Gastrocnemius medialis (tissue), 4 donors: ENCODE data around the gene INPP4B. TPM values are rescaled to one million over a fixed set of nuclear protein-coding genes. Genes with fewer than 3 reads are reported as not detected.
"Not testable (repeated sequence)": the region's sequence is repeated elsewhere in the genome, so short reads cannot be mapped to it uniquely, and the experiment has no call there.

Experiments
- ATAC-seq, 2 donors: fragments of 150-250 bp; one replicate each; pipeline ENCODE4 v1.9.1; 2016
- DNase-seq, 2 donors: peaks; one replicate each; pipeline ENCODE4 v3.0.0-alpha.2; 2019
- H3K27ac ChIP-seq, 4 donors: fragments of 200-600 bp; sonication (generic); 1 replicate in 1 of 4; 2 replicates in 3 of 4; pipeline ENCODE4 v1.5.1; 2016 to 2018; ENCODE audit warnings: mild to moderate bottlenecking in 2 of 4, moderate library complexity in 1 of 4
- H3K27me3 ChIP-seq, 3 donors: fragments of 200-600 bp; sonication (generic) in 2 of 3; 1 replicate in 1 of 3; 2 replicates in 2 of 3; pipeline versions ENCODE4 v1.5.1 to v1.6.0; 2016 to 2019; ENCODE audit warnings: mild to moderate bottlenecking in 1 of 3, moderate library complexity in 1 of 3
- H3K36me3 ChIP-seq, 2 donors: fragments of 200-600 bp; sonication (generic) in 1 of 2; one replicate each; pipeline ENCODE4 v1.5.1; 2017 to 2018
- H3K4me1 ChIP-seq, 2 donors: fragments of 200-600 bp; sonication (generic) in 1 of 2; one replicate each; pipeline ENCODE4 v1.5.1; 2016 to 2017; ENCODE audit warnings: mild to moderate bottlenecking in 2 of 2
- H3K4me3 ChIP-seq, 4 donors: fragments of 200-600 bp; sonication (generic) in 3 of 4; 1 replicate in 1 of 4; 2 replicates in 3 of 4; pipeline ENCODE4 v1.5.1; 2016 to 2019; ENCODE audit warnings: mild to moderate bottlenecking in 2 of 4
- H3K9me3 ChIP-seq, 3 donors: fragments of 200-600 bp; sonication (generic) in 2 of 3; 1 replicate in 1 of 3; 2 replicates in 2 of 3; pipeline ENCODE4 v1.5.1; 2016 to 2019
- POLR2A ChIP-seq, 2 donors: fragments of 450-650 bp; IDR thresholded peaks; one replicate each; pipeline ENCODE4 v1.6.1; 2017; ENCODE audit warnings: antibody characterized with exemption in 2 of 2, mild to moderate bottlenecking in 2 of 2, moderate library complexity in 2 of 2
- in situ Hi-C, 4 donors: fragments of 200-750 bp; cut with MboI; loops; one replicate each; pipeline versions ENCODE4 v1.15.0 to v1.8.0; 2017; ENCODE audit warnings: low sequenced_read_pairs in 4 of 4
- intact Hi-C: fragments of 100-400 bp; cut with DNase I; formaldehyde crosslinking; loops from one replicate; pipeline ENCODE4 v1.15.1; 2023; ENCODE audit warnings: low total_unique reads
- total RNA-seq, 4 donors: library from RNA; depleted of rRNA; stranded (reverse); fragments of >200 nt; gene quantifications; one replicate each; pipeline versions ENCODE4 v1.1.0 to v1.2.3, GENCODE V29; 2016
- TF ChIP-seq, protein P1 (sequence below), 5 experiments: fragments of 450-650 bp in 3 of 5; fragments of 200-600 bp in 2 of 5; sonication (generic) in 2 of 5; IDR thresholded peaks in 4 of 5; conservative IDR thresholded peaks in 1 of 5; 1 replicate in 4 of 5; 2 replicates in 1 of 5; pipeline ENCODE4 v1.5.1; 2016 to 2019; ENCODE audit warnings: antibody characterized with exemption in 5 of 5, mild to moderate bottlenecking in 3 of 5, moderate library complexity in 3 of 5

INPP4B gene
- total RNA-seq, 4 donors from 2014 or later = 7.5 to 23.6 (median 9.1) TPM

DNA sequence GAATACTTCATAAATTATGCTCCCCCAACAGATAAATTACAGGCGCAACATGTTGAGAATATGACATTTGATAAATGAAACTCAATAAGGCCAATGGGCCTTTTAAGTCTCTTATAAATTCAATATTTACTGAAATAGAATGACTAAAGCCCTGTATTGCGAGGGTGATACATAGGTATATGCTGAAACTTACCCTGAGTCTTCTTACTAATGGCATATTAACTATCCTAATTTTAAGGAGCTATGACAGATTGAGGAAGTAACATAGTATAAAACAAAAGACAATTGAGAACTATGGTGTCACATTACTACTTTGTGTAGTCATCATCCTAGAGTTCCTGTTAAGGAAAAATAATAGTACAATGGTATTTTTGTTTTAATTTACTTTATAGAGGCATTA is 769.1 kb downstream of the INPP4B start:
- H3K36me3 ChIP-seq = no peaks in the 10 kb centered on the region
- intact Hi-C loops = no loop called here
- H3K9me3 ChIP-seq = no peaks in the 10 kb centered on the region
- H3K4me1 ChIP-seq = no peaks in the 10 kb centered on the region
- ATAC-seq (no peak), DNase-seq (no peak)
- H3K27ac ChIP-seq = no peak overlapping the region
- no peaks in the 10 kb centered on the region for H3K27me3 ChIP-seq
- H3K4me3 ChIP-seq = no peak overlapping the region
- no peak for TF ChIP-seq POLR2A (IDR thresholded peaks at IDR 0.05)
- TF ChIP-seq, protein P1, sequence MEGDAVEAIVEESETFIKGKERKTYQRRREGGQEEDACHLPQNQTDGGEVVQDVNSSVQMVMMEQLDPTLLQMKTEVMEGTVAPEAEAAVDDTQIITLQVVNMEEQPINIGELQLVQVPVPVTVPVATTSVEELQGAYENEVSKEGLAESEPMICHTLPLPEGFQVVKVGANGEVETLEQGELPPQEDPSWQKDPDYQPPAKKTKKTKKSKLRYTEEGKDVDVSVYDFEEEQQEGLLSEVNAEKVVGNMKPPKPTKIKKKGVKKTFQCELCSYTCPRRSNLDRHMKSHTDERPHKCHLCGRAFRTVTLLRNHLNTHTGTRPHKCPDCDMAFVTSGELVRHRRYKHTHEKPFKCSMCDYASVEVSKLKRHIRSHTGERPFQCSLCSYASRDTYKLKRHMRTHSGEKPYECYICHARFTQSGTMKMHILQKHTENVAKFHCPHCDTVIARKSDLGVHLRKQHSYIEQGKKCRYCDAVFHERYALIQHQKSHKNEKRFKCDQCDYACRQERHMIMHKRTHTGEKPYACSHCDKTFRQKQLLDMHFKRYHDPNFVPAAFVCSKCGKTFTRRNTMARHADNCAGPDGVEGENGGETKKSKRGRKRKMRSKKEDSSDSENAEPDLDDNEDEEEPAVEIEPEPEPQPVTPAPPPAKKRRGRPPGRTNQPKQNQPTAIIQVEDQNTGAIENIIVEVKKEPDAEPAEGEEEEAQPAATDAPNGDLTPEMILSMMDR (IDR thresholded peaks at IDR 0.05 in 4 of 5, conservative IDR thresholded peaks at IDR 0.05 in 1 of 5) = no peak
- in situ Hi-C loops = no loop called here

DNA sequence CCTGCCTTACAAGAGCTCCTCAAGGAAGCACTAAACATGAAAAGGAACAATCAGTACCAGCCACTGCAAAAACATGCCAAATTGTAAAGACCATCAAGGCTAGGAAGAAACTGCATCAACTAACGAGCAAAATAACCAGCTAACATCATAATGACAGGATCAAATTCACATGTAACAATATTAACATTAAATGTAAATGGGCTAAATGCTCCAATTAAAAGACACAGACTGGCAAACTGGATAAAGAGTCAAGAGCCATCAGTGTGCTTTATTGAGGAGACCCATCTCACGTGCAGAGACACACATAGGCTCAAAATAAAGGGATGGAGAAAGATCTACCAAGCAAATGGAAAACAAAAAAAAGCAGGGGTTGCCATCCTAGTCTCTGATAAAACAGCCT is 777.8 kb downstream of the INPP4B start:
- H3K9me3 ChIP-seq, DNase-seq, H3K4me1 ChIP-seq, H3K27ac ChIP-seq, H3K36me3 ChIP-seq, ATAC-seq, intact Hi-C loops, H3K4me3 ChIP-seq, in situ Hi-C loops, H3K27me3 ChIP-seq: not testable (repeated sequence)

DNA sequence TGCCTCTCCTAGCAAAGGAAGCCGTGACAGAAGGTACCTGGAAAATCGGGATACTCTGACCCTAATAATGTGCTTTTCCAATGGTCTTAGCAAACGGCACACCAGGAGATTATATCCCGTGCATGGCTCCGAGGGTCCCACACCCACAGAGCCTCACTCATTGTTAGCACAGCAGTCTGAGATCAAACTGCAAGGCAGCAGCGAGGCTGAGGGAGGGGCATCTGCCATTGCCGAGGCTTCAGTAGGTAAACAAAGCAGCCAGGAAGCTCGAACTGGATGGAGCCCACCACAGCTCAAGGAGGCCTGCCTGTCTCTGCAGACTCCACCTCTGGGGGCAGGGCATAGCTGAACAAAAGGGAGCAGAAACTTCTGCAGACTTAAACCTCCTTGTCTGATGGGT is 779.5 kb downstream of the INPP4B start:
- intact Hi-C loops, H3K27me3 ChIP-seq, H3K4me1 ChIP-seq, H3K36me3 ChIP-seq, DNase-seq, in situ Hi-C loops, H3K4me3 ChIP-seq, ATAC-seq, H3K27ac ChIP-seq, H3K9me3 ChIP-seq: not testable (repeated sequence)

DNA sequence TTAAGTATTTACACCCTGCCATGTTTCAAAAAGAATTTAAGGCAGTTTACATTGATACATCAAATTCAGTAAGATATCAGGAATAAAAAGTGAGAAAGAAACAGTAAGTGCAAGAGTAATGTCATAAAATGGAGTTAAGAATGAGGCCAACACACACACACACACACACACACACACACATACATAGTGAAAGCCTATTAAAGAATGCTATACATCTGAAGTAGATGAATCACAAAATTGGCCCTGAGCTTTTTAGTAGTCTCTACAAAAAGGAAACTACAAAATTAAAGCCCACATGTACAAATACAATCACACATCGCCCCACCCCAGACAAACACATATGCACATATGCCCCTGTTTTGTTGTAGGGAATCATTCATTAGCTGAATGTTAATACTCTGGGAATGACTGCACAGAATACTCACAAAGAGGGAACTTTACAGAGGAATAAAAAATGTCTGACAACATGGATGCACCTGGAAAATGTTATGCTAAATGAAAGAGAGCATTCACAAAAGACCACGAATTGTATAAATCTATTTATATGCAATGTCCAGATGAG is 780.9 kb downstream of the INPP4B start:
- intact Hi-C loops = no loop called here
- no peaks in the 10 kb centered on the region for H3K4me1 ChIP-seq
- in situ Hi-C loops = no loop called here
- DNase-seq = no peak
- no peak overlapping the region for H3K27ac ChIP-seq
- no peak for ATAC-seq
- H3K9me3 ChIP-seq = no peaks in the 10 kb centered on the region
- no peaks in the 10 kb centered on the region for H3K27me3 ChIP-seq
- no peak for TF ChIP-seq POLR2A (IDR thresholded peaks at IDR 0.05)
- TF ChIP-seq, protein P1 (IDR thresholded peaks at IDR 0.05 in 4 of 5, conservative IDR thresholded peaks at IDR 0.05 in 1 of 5) = no peak
- no peaks in the 10 kb centered on the region for H3K36me3 ChIP-seq
- H3K4me3 ChIP-seq = no peak overlapping the region

DNA sequence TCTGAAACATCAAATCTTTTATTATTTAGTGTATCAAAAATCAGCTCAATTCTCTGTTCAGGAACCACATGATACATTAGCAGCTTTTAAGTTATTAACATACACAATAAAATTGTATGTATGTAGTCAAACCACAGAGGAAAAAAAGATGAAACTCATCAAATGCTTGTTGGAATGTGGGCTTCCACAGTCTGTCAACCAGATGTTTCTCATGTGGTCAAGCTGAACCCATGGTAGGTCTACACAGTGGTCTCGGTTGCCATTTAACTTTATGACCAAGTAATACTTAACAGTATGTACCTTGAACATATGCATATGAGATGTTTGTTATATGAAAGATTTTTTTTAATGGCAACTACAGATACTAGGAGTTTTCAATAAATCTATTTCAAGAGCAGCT is 781.9 kb downstream of the INPP4B start:
- intact Hi-C loops = no loop called here
- in situ Hi-C loops = no loop called here
- no peak overlapping the region for H3K27ac ChIP-seq
- H3K4me1 ChIP-seq = no peaks in the 10 kb centered on the region
- ATAC-seq (no peak), DNase-seq (no peak)
- no peaks in the 10 kb centered on the region for H3K36me3 ChIP-seq
- H3K9me3 ChIP-seq = no peaks in the 10 kb centered on the region
- TF ChIP-seq POLR2A (IDR thresholded peaks at IDR 0.05) = no peak
- TF ChIP-seq, protein P1 (IDR thresholded peaks at IDR 0.05 in 4 of 5, conservative IDR thresholded peaks at IDR 0.05 in 1 of 5) = no peak
- no peaks in the 10 kb centered on the region for H3K27me3 ChIP-seq
- no peak overlapping the region for H3K4me3 ChIP-seq

DNA sequence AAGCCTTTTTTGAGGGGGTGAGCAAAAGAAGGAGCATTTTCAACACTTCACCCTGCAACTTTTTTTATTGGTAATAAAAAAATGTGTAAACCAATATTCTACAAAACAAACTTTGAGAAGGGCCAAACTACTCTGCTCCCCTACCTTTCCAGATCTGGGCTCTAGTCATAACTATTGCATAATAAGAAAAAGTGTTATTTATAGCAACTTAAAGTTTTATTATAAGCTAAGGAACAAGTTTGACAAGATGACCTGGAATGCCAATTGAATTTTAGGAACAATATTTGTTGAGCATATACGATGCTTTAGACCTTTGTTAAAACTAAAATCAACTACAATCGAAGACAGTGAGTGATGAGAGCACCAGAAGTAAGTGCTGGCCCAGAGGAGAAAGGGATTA is 800.1 kb downstream of the INPP4B start:
- Histone ChIP-seq H3K9me3 (no peaks in the 10 kb centered on the region), H3K36me3 (no peaks in the 10 kb centered on the region), H3K27me3 (no peaks in the 10 kb centered on the region), H3K4me1 (peaks cover 0 to 4% of the 10 kb centered on the region in 2 donors), H3K4me3 (no peak overlapping the region), H3K27ac (no peak overlapping the region)
- TF ChIP-seq, protein P1 (IDR thresholded peaks at IDR 0.05 in 4 of 5, conservative IDR thresholded peaks at IDR 0.05 in 1 of 5) = no peak
- no peak for TF ChIP-seq POLR2A (IDR thresholded peaks at IDR 0.05)
- no peak for DNase-seq
- intact Hi-C loops = no loop called here
- ATAC-seq = no peak
- in situ Hi-C loops = no loop called here
